Measurements from ENCODE around the gene IHH.

The IHH gene

GRCh38 chr2:219025637-219026585, 34.8 kb downstream of the IHH start:
- no peak for DNase-seq (ENCODE audit: low spot score)
- no peaks in the 10 kb centered on the region for H3K36me3 Mint-ChIP-seq (ENCODE audit: low read depth)
- no peaks in the 10 kb centered on the region for H3K27me3 Mint-ChIP-seq (ENCODE audit: low read depth)
- no peaks in the 10 kb centered on the region for H3K9me3 Mint-ChIP-seq
- H3K4me1 Mint-ChIP-seq (ENCODE audit: low read depth) = no peaks in the 10 kb centered on the region
- H3K27ac Mint-ChIP-seq = no peak overlapping the region
- no peak overlapping the region for H3K4me3 Mint-ChIP-seq

- Mint-ChIP-seq H3K36me3 (ENCODE audit: low read depth) (no peaks in the 10 kb centered on the region), H3K4me3 (no peak overlapping the region), H3K27me3 (ENCODE audit: low read depth) (no peaks in the 10 kb centered on the region), H3K4me1 (ENCODE audit: low read depth) (no peaks in the 10 kb centered on the region), H3K9me3 (no peaks in the 10 kb centered on the region), H3K27ac (no peak overlapping the region)
- no peak for DNase-seq (ENCODE audit: low spot score)
These were observed 36.7 kb downstream of the IHH start for GRCh38 chr2:219024059-219024458.

DNA sequence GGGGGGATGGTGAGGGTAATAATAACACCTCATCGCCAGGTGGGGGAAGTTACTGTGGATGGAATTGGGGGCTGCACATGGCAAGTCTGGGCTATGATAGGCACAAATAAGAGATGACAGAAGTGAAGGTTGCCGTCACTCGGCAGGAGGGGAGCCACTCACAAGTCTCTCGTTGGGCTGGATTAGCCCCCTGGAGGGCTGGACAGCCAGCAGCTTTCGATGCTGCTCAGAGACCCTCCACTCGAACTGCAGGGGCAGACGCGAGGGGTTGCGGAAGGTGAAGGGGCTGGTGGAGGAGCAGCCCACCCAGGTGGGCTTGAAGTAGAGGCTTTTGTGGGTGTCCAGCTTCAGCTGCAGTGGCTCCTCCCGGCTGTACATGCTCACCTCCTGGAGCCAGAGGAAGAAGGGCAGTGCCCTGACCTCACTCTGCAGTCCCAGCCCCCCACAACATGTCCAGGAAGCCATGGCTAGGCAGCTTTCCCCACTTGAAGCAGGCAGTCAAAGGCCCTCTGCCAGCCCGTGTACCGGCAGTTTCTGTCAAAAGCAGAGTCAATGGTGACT, 37.6 kb downstream of the IHH start:
- H3K4me3 Mint-ChIP-seq = no peak overlapping the region
- no peaks in the 10 kb centered on the region for H3K4me1 Mint-ChIP-seq (ENCODE audit: low read depth)
- H3K27ac Mint-ChIP-seq = no peak overlapping the region
- no peaks in the 10 kb centered on the region for H3K9me3 Mint-ChIP-seq
- no peaks in the 10 kb centered on the region for H3K36me3 Mint-ChIP-seq (ENCODE audit: low read depth)
- DNase-seq (ENCODE audit: low spot score) = no peak
- H3K27me3 Mint-ChIP-seq (ENCODE audit: low read depth) = no peaks in the 10 kb centered on the region

DNA sequence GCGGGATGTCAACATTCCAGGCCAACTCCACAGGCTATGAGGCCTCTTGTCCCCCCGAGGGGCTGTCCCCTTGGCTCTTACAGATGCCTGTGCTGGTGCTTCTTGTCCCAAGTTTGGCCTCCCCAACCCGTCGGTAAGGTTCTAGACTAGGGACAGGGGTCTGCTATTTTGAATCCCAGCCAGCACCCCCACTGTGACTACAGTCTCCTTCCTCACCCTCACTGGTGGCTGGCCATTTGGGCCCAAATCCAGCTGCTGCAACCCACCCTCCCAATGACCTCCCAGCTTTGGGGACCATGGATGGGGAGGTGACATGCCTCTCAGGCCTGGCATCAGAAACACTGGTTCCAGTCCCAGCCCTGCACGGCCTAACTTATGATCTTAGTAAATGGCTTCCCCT, 38.1 kb downstream of the IHH start:
- H3K4me1 Mint-ChIP-seq (ENCODE audit: low read depth) = no peaks in the 10 kb centered on the region
- no peak overlapping the region for H3K4me3 Mint-ChIP-seq
- no peaks in the 10 kb centered on the region for H3K9me3 Mint-ChIP-seq
- no peaks in the 10 kb centered on the region for H3K36me3 Mint-ChIP-seq (ENCODE audit: low read depth)
- no peaks in the 10 kb centered on the region for H3K27me3 Mint-ChIP-seq (ENCODE audit: low read depth)
- DNase-seq (ENCODE audit: low spot score) = no peak
- H3K27ac Mint-ChIP-seq = no peak overlapping the region

DNA sequence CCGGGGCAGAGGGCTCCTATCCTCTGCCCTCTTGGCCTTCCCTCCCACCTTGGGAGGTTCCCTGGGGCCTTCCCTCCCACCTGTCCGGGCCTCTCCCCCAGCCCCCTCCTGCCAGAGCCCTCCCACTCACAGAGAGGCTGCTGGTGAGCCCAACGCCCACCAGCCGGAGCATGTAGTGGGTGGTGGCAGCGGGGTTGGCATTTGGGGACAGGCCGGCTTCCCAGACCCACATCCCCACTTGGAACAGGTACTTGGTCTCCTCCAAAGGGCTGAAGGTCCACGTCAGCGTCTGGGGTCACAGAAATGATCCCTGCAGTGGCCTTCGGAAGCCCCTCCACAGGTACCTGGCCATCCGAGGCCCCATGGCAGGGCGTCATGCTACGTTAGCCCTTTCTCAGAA, 38.7 kb downstream of the IHH start:
- Mint-ChIP-seq H3K27ac (no peak overlapping the region), H3K4me1 (ENCODE audit: low read depth) (no peaks in the 10 kb centered on the region), H3K36me3 (ENCODE audit: low read depth) (no peaks in the 10 kb centered on the region), H3K9me3 (no peaks in the 10 kb centered on the region), H3K4me3 (no peak overlapping the region), H3K27me3 (ENCODE audit: low read depth) (no peaks in the 10 kb centered on the region)
- DNase-seq (ENCODE audit: low spot score) = no peak

DNA sequence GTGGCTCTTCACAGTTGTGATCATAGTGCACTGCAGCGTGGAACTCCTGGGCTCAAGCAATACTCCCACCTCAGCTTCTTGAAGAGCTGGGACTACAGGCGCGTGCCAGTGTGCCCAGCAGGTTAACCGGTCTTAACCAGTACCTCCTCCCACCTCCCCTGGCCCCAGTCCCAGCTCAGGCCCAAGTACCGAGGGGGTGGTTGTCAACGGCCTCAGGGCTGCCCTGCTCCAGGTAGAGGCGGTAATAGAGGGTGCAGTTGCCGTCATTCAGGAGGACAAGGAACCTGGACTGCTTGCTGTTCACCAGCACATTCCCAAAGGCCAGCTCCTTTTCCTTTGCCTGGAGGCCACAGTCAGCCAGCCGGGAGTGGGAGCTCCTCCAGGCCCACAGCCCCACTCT, 39.1 kb downstream of the IHH start:
- H3K36me3 Mint-ChIP-seq (ENCODE audit: low read depth) = no peaks in the 10 kb centered on the region
- DNase-seq (ENCODE audit: low spot score) = no peak
- H3K4me3 Mint-ChIP-seq = no peak overlapping the region
- H3K9me3 Mint-ChIP-seq = no peaks in the 10 kb centered on the region
- H3K4me1 Mint-ChIP-seq (ENCODE audit: low read depth) = no peaks in the 10 kb centered on the region
- H3K27me3 Mint-ChIP-seq (ENCODE audit: low read depth) = no peaks in the 10 kb centered on the region
- H3K27ac Mint-ChIP-seq = no peak overlapping the region

DNA sequence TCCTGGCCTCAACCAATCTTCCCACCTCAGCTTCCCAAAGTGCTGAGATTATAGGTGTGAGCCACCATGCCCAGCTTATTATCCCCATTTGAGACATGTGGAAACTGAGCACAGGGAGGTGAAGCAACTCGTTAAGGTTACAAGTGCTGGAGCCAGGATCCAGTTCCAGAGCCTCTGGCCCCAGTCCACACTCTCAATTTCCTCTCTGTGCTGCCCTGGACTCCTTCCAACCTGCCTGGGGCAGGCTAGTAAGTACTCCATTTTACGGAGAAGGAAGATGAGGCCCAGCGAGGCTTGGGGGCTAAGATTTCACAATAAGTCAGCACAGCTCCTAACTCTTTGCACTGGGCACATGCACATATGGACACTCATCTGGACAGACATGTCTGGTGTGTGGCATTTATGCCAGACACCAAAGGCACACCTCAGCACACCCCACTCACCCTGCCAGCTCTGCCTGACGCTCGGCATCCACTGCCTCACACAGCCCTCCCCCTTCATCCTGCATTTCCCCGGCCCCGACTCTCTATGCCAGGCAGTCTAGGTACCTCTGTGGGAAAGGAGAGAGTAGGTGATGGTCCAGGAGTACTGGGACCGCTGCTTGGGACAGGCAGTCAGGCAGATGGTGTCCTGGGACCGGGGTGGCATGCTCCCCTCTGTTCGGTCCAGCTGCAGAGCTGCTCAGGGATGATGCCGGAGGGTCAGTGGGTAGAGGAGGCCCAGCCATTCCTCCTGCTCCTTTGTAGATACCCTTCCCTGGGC, 39.9 kb downstream of the IHH start:
- DNase-seq (ENCODE audit: low spot score) = no peak
- no peaks in the 10 kb centered on the region for H3K36me3 Mint-ChIP-seq (ENCODE audit: low read depth)
- H3K4me3 Mint-ChIP-seq = no peak overlapping the region
- H3K27me3 Mint-ChIP-seq (ENCODE audit: low read depth) = no peaks in the 10 kb centered on the region
- no peak overlapping the region for H3K27ac Mint-ChIP-seq
- H3K4me1 Mint-ChIP-seq (ENCODE audit: low read depth) = no peaks in the 10 kb centered on the region
- H3K9me3 Mint-ChIP-seq = no peaks in the 10 kb centered on the region

GRCh38 chr2:219019436-219019835, 41.3 kb downstream of the IHH start:
- Mint-ChIP-seq H3K4me1 (ENCODE audit: low read depth) (no peaks in the 10 kb centered on the region), H3K27me3 (ENCODE audit: low read depth) (no peaks in the 10 kb centered on the region), H3K4me3 (no peak overlapping the region)

GRCh38 chr2:219018726-219019125, 42.0 kb downstream of the IHH start:
- no peak overlapping the region for H3K27ac Mint-ChIP-seq
- H3K36me3 Mint-ChIP-seq (ENCODE audit: low read depth) = no peaks in the 10 kb centered on the region
- H3K4me3 Mint-ChIP-seq = no peak overlapping the region
- H3K4me1 Mint-ChIP-seq (ENCODE audit: low read depth) = no peaks in the 10 kb centered on the region
- no peaks in the 10 kb centered on the region for H3K27me3 Mint-ChIP-seq (ENCODE audit: low read depth)
- H3K9me3 Mint-ChIP-seq = no peaks in the 10 kb centered on the region
- no peak for DNase-seq (ENCODE audit: low spot score)

More at GRCh38 chr2:219019436-219019835, 41.3 kb downstream of the IHH start:
- DNase-seq (ENCODE audit: low spot score) = no peak
- Mint-ChIP-seq H3K27ac (no peak overlapping the region), H3K9me3 (no peaks in the 10 kb centered on the region), H3K36me3 (ENCODE audit: low read depth) (no peaks in the 10 kb centered on the region)

- H3K36me3 Mint-ChIP-seq (ENCODE audit: low read depth) = no peaks in the 10 kb centered on the region
- H3K4me3 Mint-ChIP-seq = no peak overlapping the region
- no peaks in the 10 kb centered on the region for H3K4me1 Mint-ChIP-seq (ENCODE audit: low read depth)
- no peaks in the 10 kb centered on the region for H3K9me3 Mint-ChIP-seq
- no peaks in the 10 kb centered on the region for H3K27me3 Mint-ChIP-seq (ENCODE audit: low read depth)
- no peak for DNase-seq (ENCODE audit: low spot score)
- H3K27ac Mint-ChIP-seq = no peak overlapping the region
These were observed 42.4 kb downstream of the IHH start for GRCh38 chr2:219018286-219018685.

- H3K36me3 Mint-ChIP-seq (ENCODE audit: low read depth) = no peaks in the 10 kb centered on the region
- no peak for DNase-seq (ENCODE audit: low spot score)
- H3K9me3 Mint-ChIP-seq = no peaks in the 10 kb centered on the region
- H3K4me3 Mint-ChIP-seq = no peak overlapping the region
- no peaks in the 10 kb centered on the region for H3K4me1 Mint-ChIP-seq (ENCODE audit: low read depth)
- H3K27me3 Mint-ChIP-seq (ENCODE audit: low read depth) = no peaks in the 10 kb centered on the region
- H3K27ac Mint-ChIP-seq = no peak overlapping the region
These were observed 43.4 kb downstream of the IHH start for GRCh38 chr2:219017201-219017931.

DNA sequence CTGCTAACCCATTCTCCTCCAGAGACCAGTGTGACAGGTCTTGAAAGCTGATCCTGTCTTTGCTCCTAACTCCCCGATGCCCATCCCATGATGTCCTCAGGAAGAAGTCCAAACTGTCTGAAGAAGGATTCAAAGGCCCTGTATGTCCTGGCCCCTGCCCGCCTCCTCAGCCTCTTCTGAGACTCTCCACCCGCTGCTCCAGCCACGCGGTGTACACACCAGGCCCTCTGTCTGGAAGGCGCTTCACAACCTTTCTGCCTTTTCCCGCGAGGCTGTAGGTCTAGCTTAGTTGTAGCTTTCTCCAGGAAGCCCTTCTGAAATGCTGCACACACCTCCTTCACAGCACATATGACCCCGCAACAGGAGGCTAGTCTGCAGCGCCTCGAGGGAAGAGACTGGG, 44.0 kb downstream of the IHH start:
- Mint-ChIP-seq H3K36me3 (ENCODE audit: low read depth) (no peaks in the 10 kb centered on the region), H3K4me1 (ENCODE audit: low read depth) (no peaks in the 10 kb centered on the region), H3K9me3 (no peaks in the 10 kb centered on the region), H3K27ac (no peak overlapping the region), H3K27me3 (ENCODE audit: low read depth) (no peaks in the 10 kb centered on the region), H3K4me3 (no peak overlapping the region)
- DNase-seq (ENCODE audit: low spot score) = no peak

GRCh38 chr2:219010873-219011272, 49.8 kb downstream of the IHH start:
- Mint-ChIP-seq H3K4me3 (no peak overlapping the region), H3K9me3 (no peaks in the 10 kb centered on the region), H3K27me3 (ENCODE audit: low read depth) (peaks cover 5% of the 10 kb centered on the region), H3K27ac (no peak overlapping the region), H3K4me1 (ENCODE audit: low read depth) (no peaks in the 10 kb centered on the region), H3K36me3 (ENCODE audit: low read depth) (no peaks in the 10 kb centered on the region)
- DNase-seq (ENCODE audit: low spot score) = no peak

Measured in T-helper 2 cell treated with Interferon-gamma antibody and Interleukin-4, amounts not matched to agents 5 μg/mL and 100 μg/mL, for 36 hours (primary cell).